ENCODE results near the gene TRPM1.

The TRPM1 gene

DNA sequence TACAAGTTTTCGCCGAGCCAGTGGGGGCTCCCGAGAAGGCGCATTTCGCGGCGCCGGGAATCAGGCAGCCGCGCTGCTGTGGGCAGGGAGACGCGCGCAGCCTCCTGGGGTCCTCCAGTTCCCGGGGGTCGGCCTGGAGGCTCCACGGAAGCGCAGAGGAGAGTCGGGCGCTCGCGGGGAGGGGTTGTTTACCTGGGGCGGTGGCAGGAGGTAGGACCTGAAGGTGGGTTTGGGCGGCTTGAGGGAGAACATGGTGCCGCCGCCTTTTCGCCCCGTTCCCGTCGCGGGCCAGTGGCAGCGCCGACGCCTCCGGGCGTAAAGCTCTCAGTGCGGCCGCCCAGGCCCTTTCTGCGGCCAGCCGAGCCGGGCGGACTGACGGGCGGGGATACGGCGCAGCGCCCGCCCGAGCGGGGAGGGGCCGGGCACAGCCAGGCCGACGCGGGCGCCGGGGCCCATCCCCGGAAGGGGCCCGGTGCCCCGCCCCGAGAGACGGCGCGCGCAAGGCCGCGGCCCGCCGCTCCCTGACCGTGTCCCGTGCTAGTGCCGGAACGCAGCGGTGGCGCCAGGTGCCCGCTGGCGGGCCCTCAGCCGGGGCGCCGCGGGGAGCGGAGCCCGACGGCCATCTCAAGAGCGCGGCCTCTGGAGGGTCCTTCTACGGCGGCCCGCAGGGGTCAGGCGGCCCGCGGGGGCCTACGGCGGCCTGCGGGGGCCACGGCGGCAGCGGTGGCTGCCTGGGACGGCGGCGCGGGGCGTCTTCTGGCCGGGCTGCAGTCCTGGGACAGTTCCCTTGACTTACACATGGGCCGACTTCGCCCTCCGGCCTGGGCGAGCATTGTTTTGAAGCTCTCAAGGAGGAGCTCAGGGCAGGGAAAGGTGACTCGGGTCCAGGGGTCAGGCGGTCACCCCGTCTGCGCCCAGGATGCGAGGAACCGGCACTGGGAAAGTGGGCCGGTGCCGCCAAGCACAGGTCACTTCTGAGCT, 110.0 kb downstream of the TRPM1 start, which contains the start of gene MTMR10:
Gene MTMR10 (minus strand): TSS at position 374 of the 981 bp plus-strand sequence. CDS start 122 bp downstream, at position 252.
- no peak for FAIRE-seq
- peak; percentile 82 for DNase-seq (ENCODE audit: insufficient read length, low spot score)
- peak; percentile 84 for TF ChIP-seq POLR2A (IDR thresholded peaks at IDR 0.05; ENCODE audit: low read depth, low read length)

DNA sequence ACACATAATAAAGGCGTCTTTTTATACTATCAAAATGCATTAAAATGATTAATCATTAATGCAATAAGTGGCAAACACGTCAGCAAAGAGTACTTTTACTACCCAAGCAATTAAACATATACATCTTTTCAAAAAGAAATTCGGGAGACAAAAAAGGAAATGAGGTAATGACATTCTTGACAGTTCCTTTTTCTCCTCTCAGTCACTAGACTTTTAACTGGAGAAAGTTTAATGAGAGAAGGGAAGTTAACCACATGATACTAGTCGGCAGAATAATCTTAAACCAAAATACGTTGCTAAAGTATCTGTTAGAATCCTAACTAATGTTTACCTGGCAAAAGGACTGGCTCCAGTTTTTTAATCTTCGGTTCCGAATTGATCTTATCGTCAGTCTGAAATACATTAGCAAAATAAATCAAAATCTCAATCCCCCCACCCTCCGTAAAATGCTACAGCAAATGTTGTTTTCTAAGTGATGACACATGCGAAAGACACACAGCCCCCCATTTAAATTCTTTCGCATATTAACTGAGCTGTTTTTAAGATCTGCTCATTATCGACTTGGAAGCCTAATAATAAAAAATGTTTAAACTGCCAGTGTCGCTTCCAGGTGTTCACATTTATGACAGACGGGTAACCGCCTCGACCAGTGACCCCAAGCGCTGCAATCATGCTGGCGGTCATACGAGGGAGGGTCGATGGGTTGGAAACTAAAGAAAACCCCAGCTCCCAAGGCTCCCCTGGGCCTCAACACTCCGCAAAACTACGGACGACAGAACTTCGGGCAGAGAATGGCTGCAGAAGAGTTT, 110.9 kb downstream of the TRPM1 start:
- no peak for DNase-seq (ENCODE audit: insufficient read length, low spot score)
- TF ChIP-seq POLR2A (IDR thresholded peaks at IDR 0.05; ENCODE audit: low read depth, low read length), result no peak
- peak; percentile 53 for FAIRE-seq

DNA sequence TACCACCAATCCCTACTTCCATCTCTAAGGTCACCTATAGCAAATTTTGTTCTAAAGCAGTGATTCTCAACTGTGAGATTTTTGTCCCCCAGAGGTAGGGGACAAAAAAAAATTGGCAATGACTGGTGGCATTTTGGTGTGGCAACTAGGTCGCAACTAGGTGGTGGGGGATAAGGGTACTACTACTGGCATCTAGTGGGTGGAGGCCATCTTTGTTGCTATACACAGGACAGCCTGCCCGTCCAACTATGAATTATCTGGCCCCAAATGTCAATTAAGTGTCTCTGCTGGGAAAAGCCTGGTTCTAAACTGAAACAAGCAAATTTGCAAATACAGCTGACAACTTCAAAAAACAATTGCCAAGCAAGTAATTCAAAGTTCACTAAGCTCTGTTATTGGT, 111.5 kb downstream of the TRPM1 start:
- DNase-seq (ENCODE audit: insufficient read length, low spot score) (no peak), FAIRE-seq (no peak)
- TF ChIP-seq POLR2A (IDR thresholded peaks at IDR 0.05; ENCODE audit: low read depth, low read length), result no peak

DNA sequence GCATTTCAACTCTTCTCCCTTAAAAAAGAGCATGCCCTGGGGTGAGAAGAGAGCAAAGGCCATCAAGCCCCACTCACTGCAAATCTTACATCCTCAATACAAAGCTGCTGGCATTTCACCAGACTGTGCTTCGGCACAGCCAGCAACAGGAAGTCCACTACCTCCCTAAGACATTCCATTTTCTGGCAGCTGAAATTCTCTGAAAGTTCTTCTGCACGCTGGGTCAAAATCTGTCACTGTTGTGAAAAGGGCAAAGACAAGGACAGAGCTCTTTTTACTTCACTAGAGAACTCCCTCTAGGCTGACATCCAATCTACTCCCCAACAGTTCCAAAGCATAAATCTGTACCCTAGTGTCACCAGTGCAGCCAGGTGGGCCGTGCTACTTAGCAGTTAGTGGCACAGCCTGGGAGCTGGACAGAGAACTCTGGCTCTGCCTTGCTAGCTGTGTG, 116.4 kb downstream of the TRPM1 start:
- no peak for TF ChIP-seq POLR2A (IDR thresholded peaks at IDR 0.05; ENCODE audit: low read depth, low read length)
- FAIRE-seq, result peak; percentile 45
- DNase-seq (ENCODE audit: insufficient read length, low spot score), result no peak

DNA sequence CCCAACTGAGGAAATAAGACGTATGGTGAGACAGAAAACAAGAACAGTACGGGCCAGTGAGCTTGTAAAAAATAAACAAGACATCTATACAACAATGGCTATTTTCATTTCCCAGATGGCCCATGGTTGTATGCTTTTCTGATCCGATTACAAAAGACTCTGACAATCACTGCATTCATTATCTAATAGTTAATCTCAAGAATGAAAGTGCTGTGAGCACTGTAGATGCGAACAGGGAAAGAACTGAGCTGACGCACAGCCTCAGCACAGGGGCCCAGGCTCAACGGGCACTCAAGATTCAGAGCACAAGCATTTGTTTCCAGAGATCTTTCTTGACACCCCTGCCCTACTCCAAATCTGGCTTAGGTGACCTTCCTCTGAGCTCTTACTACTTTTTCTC, 117.0 kb downstream of the TRPM1 start:
- FAIRE-seq, result no peak
- no peak for DNase-seq (ENCODE audit: insufficient read length, low spot score)
- no peak for TF ChIP-seq POLR2A (IDR thresholded peaks at IDR 0.05; ENCODE audit: low read depth, low read length)

DNA sequence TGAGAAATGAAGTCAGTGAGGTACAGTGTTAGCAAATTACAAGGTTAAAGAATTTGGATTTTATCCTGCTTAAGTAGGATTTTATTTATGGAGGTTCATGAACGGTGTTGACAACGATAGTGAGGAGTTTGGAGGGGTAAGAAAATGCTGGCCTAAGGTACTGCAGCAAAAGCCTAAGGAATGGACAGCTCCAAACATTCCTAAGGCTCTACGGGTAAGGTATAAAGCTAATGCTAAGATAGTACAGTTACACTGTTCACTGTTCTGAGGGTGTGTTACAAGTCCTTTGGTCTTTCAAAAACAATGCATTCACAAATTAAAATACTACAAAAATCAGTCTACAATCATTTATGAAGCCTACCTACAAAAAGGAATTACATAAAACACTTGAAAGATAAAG, 117.4 kb downstream of the TRPM1 start:
- FAIRE-seq (no peak), DNase-seq (ENCODE audit: insufficient read length, low spot score) (no peak)
- TF ChIP-seq POLR2A (IDR thresholded peaks at IDR 0.05; ENCODE audit: low read depth, low read length), result no peak

DNA sequence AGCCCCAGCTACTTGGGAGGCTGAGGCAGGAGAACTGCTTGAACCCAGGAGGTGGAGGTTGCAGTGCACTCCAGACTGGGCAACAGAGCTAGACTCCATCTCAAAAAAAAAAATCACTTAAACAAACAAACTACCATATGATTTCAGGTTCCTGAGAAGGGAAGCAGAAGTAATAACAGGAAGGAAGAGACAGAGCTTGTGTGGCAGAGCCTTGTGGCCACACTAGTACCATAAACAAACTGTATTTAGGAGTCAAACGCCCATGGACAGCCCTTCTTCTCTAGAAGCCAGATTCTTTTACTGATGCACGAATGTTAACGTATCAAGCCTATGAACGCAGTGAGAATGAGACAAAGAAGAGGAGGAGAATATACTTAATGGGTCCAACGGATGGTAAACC, 122.1 kb downstream of the TRPM1 start:
- FAIRE-seq (no peak), DNase-seq (ENCODE audit: insufficient read length, low spot score) (no peak)
- TF ChIP-seq POLR2A (IDR thresholded peaks at IDR 0.05; ENCODE audit: low read depth, low read length), result no peak

DNA sequence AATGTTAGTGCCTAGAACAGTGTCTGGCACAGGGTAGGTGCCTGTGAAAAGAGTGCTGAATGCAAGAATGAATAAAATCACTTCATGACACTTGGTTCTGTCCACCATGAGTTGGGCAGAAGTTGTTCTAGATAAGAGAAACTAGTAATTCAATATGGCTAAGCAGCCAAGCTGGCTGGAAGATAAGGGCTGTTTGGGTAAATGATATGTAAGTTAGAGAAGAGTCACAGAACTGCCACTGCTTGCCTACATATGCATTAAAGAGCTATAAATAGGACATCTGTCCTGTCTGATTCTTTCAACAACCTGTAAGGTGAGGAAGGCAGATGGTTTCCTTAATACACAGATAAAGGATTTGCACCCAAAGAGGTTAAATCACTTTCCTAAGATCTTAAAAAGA, 123.2 kb downstream of the TRPM1 start:
- no peak for TF ChIP-seq POLR2A (IDR thresholded peaks at IDR 0.05; ENCODE audit: low read depth, low read length)
- FAIRE-seq (no peak), DNase-seq (ENCODE audit: insufficient read length, low spot score) (no peak)

DNA sequence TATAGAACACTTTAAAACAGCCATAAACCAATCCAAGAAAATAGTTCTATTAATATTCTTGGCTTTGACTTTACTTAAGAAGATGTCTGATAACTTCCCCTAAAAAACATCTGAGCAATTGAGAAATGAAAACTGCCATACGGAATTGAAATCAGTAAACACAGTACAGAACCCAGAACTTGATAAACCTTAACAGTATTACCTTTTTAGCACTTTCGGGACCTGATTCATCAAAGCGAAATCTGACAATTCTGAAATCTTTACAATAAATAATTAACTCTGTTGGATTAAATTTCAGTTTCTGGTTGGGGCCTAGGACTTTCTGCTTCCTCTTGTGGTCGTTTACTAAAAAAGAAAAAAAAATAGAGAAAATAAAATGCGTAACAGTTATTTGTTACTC, 127.4 kb downstream of the TRPM1 start:
- no peak for DNase-seq (ENCODE audit: insufficient read length, low spot score)
- FAIRE-seq, result no peak
- no peak for TF ChIP-seq POLR2A (IDR thresholded peaks at IDR 0.05; ENCODE audit: low read depth, low read length)

DNA sequence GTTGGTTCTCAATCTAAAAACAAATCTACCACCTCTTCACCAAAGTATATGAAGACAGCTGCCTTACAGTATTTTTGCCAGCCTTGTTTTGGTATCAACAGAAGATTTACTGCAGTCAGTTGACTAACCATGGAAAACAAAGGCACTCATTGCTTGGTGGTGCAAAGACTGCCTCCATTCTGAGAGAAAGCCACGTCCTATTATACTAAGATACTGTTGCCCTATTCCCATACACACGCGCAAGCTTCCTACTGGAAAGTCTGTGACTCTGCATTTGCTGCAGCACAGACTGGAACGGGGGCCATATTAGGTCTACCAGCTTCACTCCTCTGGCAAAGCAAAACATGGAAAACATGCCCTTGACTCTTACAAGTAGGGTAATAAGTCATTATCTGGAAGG, 128.1 kb downstream of the TRPM1 start:
- FAIRE-seq, result no peak
- no peak for TF ChIP-seq POLR2A (IDR thresholded peaks at IDR 0.05; ENCODE audit: low read depth, low read length)
- no peak for DNase-seq (ENCODE audit: insufficient read length, low spot score)

DNA sequence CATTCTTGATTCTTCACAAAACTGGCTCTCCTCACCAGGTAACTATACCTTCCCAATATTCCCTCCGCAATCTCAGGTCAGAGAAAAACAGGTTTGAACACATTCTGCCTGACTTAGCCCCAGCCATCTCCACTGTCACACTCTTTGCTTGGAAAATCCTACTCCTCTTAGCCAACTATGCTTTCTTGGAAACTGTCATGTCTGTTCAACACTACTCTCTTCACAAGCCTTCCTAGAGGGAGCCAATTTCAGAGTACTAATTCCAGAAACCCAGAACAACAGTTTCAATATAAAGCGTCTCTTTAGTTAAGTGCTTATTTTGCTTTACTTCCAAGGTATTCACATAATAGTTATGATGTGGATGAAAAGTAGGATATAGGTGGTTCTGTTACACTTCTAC, 131.8 kb downstream of the TRPM1 start:
- no peak for FAIRE-seq
- DNase-seq (ENCODE audit: insufficient read length, low spot score), result no peak
- TF ChIP-seq POLR2A (IDR thresholded peaks at IDR 0.05; ENCODE audit: low read depth, low read length), result no peak

DNA sequence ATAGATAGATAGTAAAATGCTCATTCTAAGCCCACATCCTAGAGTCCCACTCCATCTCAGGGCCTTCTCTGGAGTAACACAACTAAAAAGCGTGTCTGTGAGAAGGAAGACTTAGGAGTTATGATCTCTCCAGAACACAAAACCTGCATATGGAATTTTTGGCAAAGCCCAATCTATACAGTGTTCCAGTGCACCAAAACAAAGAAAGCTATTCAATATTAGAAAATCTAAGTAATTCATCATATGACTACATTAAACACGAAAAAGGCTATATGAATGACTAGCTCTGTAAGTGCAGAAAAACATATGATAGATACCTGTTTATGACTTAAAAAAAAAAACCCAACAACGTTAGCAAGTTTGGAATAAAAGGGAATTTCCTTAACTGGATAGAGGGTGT, 137.8 kb downstream of the TRPM1 start:
- FAIRE-seq (no peak), DNase-seq (ENCODE audit: insufficient read length, low spot score) (no peak)
- no peak for TF ChIP-seq POLR2A (IDR thresholded peaks at IDR 0.05; ENCODE audit: low read depth, low read length)

DNA sequence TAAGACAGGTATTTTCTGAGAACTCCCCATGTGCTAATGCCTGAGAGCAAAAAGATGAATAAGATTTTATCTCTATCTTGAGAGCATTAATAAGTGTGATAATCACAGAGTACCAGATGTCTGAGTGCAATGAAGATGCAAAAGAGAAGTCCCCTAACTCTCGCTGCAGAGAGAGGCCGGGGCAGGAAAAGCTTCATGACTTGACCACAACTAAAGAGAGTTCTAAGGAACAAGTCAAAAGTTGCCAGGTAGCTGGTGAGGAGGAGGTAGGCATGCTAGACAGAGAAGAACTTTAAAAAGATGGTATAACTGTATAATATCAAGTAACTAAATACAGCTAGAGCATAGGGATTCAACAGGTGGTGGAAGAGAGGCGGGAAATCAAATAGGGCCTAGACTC, 138.9 kb downstream of the TRPM1 start:
- no peak for TF ChIP-seq POLR2A (IDR thresholded peaks at IDR 0.05; ENCODE audit: low read depth, low read length)
- FAIRE-seq (no peak), DNase-seq (ENCODE audit: insufficient read length, low spot score) (no peak)

DNA sequence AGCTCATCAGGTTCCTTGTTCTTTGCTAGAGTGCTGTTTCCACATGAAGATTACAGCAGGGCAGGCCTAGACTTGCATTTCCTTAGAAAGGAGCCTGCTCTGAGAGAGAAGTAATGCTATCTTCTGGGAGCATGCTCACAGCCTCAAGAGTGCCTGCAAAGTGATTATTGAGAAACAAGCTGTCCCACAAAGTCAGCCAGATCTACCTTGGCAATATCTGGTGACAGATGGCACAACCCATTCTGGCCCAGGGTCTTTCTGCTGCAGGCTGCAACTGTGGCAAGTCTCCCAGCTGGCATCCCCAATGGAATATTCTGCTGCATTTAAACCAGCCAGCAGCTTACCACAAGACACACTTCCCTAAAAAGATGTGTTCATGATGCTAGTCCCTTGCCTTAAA, 139.4 kb downstream of the TRPM1 start:
- DNase-seq (ENCODE audit: insufficient read length, low spot score) (no peak), FAIRE-seq (no peak)
- TF ChIP-seq POLR2A (IDR thresholded peaks at IDR 0.05; ENCODE audit: low read depth, low read length), result no peak
